GM12872 (cell line): ENCODE measurements around the gene SCCPDH.
A peak's percentile ranks its signal among the peaks of the same experiment; 100 is the strongest.

ENCODE experiments used
- CTCF ChIP-seq: IDR thresholded peaks from 3 replicates; pipeline ENCODE4 v1.5.1; 2011; ENCODE audit warnings: low read depth, mild to moderate bottlenecking, low read length, moderate library complexity; ENCODE audit not compliant: insufficient read depth

Gene SCCPDH

GRCh38 chr1:246681900-246682895 is 42.0 kb upstream of the SCCPDH start:
- no peak for TF ChIP-seq CTCF

GRCh38 chr1:246683521-246683920 is 40.7 kb upstream of the SCCPDH start:
- no peak for TF ChIP-seq CTCF

- TF ChIP-seq CTCF = no peak
These were observed 37.2 kb upstream of the SCCPDH start for GRCh38 chr1:246687002-246687401.

- peak; percentile 87 for TF ChIP-seq CTCF
These were observed 34.7 kb upstream of the SCCPDH start for GRCh38 chr1:246689409-246690008.

GRCh38 chr1:246690100-246690499 is 34.1 kb upstream of the SCCPDH start:
- no peak for TF ChIP-seq CTCF

- no peak for TF ChIP-seq CTCF
These were observed 32.4 kb upstream of the SCCPDH start for GRCh38 chr1:246691622-246692495.

- no peak for TF ChIP-seq CTCF
These were observed 29.1 kb upstream of the SCCPDH start for GRCh38 chr1:246695136-246695535.
